Occipital lobe (tissue), 2 donors: ENCODE measurements around the gene SCN3B. TPM values are rescaled to one million over a fixed set of nuclear protein-coding genes. Genes with fewer than 3 reads are reported as not detected.

Experiments
- DNase-seq: peaks from one replicate; lab custom pipeline; 2025; lab: John Stamatoyannopoulos, UW
- total RNA-seq: library from RNA; depleted of rRNA; stranded (reverse); fragments of >200 nt; gene quantifications from one replicate; pipeline ENCODE4 v1.2.3, GENCODE V29; 2014

The SCN3B gene
- total RNA-seq, 1 donor from 2014 or later = 54.4 TPM

- no peak for DNase-seq
Observed at GRCh38 chr11:123659311-123659710, 4.9 kb upstream of the SCN3B start.

- no peak for DNase-seq
Observed at GRCh38 chr11:123653827-123654565, 428 bp downstream of the SCN3B start.

- no peak for DNase-seq
Observed at GRCh38 chr11:123653483-123653826, 969 bp downstream of the SCN3B start.

- no peak for DNase-seq
Observed at GRCh38 chr11:123652599-123652998, 1.8 kb downstream of the SCN3B start.

GRCh38 chr11:123650901-123651300, 3.5 kb downstream of the SCN3B start:
- no peak for DNase-seq

GRCh38 chr11:123645286-123645975, 9.0 kb downstream of the SCN3B start:
- no peak for DNase-seq

- DNase-seq = no peak
Observed at GRCh38 chr11:123642435-123642834, 12.0 kb downstream of the SCN3B start.

- DNase-seq = no peak
Observed at GRCh38 chr11:123641495-123641840, 13.0 kb downstream of the SCN3B start.

GRCh38 chr11:123640677-123641494, 13.5 kb downstream of the SCN3B start:
- DNase-seq = no peak

GRCh38 chr11:123640029-123640428, 14.4 kb downstream of the SCN3B start:
- DNase-seq = no peak

- DNase-seq = no peak
Observed at GRCh38 chr11:123630126-123630608, 24.3 kb downstream of the SCN3B start.

- DNase-seq = no peak
Observed at GRCh38 chr11:123628936-123629683, 25.3 kb downstream of the SCN3B start.

GRCh38 chr11:123624974-123625373, 29.4 kb downstream of the SCN3B start:
- no peak for DNase-seq

GRCh38 chr11:123622576-123622975, 31.8 kb downstream of the SCN3B start:
- no peak for DNase-seq

- peak; percentile 33 for DNase-seq
Observed at GRCh38 chr11:123616505-123617198, 37.8 kb downstream of the SCN3B start.

GRCh38 chr11:123611698-123612097, 42.7 kb downstream of the SCN3B start:
- DNase-seq = no peak

GRCh38 chr11:123608945-123609344, 45.5 kb downstream of the SCN3B start:
- DNase-seq = no peak

- DNase-seq = no peak
Observed at GRCh38 chr11:123608371-123608770, 46.1 kb downstream of the SCN3B start.

GRCh38 chr11:123607781-123608180, 46.6 kb downstream of the SCN3B start:
- no peak for DNase-seq

GRCh38 chr11:123603666-123604065, 50.8 kb downstream of the SCN3B start:
- no peak for DNase-seq

GRCh38 chr11:123601743-123602142, 52.7 kb downstream of the SCN3B start:
- DNase-seq = no peak
